Heart left ventricle (tissue), 13 donors: Measurements from ENCODE around the gene SYK.

Experiments used
- POLR2A ChIP-seq, 2 donors: fragments of 450-650 bp; IDR thresholded peaks; one replicate each; pipeline ENCODE4 v1.6.1; 2017; ENCODE audit warnings: antibody characterized with exemption in 2 of 2, mild to moderate bottlenecking in 2 of 2, moderate library complexity in 2 of 2
- TF ChIP-seq, protein P1 (sequence below), 12 donors: fragments of 200-600 bp; sonication (generic) in 4 of 12; IDR thresholded peaks; one replicate each; pipeline versions ENCODE4 v1.5.0 to v1.8.0; 2018 to 2022; ENCODE audit warnings: antibody characterized with exemption in 12 of 12, mild to moderate bottlenecking in 5 of 12
- donor health status: ischemic (EF 13 %, LVEDD 7.1; RV severe dilation, severe dysfunction).
- donor health status: DM: no; HTN: yes; CAD: no.
- donor health status: DM: no; HTN: no; CAD: no.
- donor health status: ischemic (EF 25% LVEDD 6.9; RV normal size, moderate dysfunction).
- donor health status: ischemic (EF 25% LVEDD 5.7; RV mildly dilated, moderate dysfunction).
- donor health status: ischemic (EF 35%, LVEDD 5.7; RV mildly dilated, moderate dysfunction).
- donor health status: nonischemic (EF 11% LVEDD 7.7; RV severe dilation, severe dysfunction).
- donor health status: DM: yes; HTN: yes; CAD: no.
- donor health status: PGD.
- donor health status: ischemic (EF 29% LVEDD 5.4; RV normal size, mild dysfunction).
- donor health status: nonischemic (EF 23%, LVEDD 6.1; RV moderate dilation, normal function).

DNA sequence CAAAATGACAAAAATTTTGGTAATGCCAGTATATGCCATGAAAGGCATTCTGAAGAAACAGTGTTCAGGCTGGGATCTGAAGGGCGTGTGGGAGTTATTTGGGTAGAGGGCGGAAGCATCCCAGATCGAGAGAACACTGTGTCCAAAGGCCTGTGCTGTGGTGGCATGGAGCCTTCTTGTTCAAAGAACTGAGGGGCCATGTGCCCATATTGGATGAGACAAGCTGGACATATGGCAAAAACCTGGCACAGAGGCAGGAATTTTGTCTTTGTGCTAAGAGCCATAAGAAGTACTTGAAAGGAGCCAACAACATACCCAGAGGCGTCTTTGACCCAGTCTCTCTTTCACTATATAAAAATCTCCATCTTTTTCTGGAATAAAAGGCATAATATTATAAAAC lies 128.0 kb downstream of the SYK start:
- TF ChIP-seq, protein P1, sequence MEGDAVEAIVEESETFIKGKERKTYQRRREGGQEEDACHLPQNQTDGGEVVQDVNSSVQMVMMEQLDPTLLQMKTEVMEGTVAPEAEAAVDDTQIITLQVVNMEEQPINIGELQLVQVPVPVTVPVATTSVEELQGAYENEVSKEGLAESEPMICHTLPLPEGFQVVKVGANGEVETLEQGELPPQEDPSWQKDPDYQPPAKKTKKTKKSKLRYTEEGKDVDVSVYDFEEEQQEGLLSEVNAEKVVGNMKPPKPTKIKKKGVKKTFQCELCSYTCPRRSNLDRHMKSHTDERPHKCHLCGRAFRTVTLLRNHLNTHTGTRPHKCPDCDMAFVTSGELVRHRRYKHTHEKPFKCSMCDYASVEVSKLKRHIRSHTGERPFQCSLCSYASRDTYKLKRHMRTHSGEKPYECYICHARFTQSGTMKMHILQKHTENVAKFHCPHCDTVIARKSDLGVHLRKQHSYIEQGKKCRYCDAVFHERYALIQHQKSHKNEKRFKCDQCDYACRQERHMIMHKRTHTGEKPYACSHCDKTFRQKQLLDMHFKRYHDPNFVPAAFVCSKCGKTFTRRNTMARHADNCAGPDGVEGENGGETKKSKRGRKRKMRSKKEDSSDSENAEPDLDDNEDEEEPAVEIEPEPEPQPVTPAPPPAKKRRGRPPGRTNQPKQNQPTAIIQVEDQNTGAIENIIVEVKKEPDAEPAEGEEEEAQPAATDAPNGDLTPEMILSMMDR (IDR thresholded peaks at IDR 0.05), result no peak
- no peak for TF ChIP-seq POLR2A (IDR thresholded peaks at IDR 0.05)
